Activated CD8-positive, alpha-beta memory T cell treated with anti-CD3 and anti-CD28 coated beads, Interleukin-2, amount 50 U/mL, for 24 hours (primary cell): ENCODE measurements around the gene SLC14A1.

Source experiments
- DNase-seq: peaks from one replicate; pipeline ENCODE4 v3.0.0-alpha.2; 2020; ENCODE audit errors: extremely low read depth

Gene SLC14A1

DNA sequence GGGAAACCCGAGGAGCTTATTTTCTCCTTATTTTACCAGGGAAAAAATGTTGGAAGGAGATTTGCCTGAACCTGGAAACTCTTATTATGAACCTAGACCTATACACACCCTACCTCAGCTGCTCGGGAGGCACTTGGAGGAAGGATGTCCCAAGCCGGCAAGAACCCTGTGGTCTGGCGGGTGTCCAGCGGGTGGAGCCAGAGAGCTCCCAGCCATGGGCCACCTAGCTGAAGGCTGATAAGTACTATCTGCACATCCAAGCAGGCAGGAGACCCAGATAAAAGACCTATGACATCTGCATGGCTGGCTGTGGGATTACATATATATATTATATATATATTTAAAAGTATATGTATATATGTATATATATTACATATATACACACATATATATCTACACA is 1.1 kb upstream of the SLC14A1 start:
- DNase-seq = peak; percentile 12

DNA sequence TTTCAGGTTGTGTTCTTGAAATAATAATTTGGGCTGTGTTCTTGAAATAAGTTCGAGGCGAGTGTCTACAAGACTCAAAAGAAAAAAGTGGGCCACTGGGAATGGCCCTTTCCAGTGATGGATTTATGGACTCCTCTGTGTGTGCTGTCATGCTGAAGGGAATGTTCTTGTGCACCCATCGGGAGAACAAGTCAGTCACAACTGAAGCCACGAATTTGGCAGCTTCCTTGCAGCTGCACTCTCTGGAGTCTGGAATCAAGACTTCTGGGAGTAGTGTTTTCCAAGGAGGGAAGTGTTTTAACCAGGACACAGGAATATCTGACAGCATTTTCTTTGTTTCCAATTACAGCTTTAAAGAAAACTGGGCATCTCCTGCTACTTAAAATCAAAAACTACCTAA is 620 bp downstream of the SLC14A1 start:
- DNase-seq = no peak

DNA sequence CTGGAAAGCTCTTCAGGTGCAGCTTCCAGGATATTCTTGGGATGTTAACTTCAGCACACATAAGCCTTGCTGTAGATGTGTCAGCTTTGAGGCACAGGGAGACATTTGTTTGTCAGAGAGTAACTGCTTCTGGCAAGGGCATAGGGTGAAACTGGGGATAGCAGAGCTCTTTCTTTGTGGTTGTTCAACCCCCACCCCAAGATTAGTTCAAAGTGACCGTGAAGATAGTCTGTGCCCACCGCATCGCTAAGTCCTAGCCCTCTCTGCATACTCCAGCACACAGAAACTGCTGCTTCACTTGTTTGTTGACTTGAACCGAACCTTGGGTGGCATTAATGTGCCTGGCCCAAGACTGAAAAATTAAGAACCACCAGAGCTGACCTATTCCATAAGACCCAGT is 1.4 kb downstream of the SLC14A1 start:
- no peak for DNase-seq

DNA sequence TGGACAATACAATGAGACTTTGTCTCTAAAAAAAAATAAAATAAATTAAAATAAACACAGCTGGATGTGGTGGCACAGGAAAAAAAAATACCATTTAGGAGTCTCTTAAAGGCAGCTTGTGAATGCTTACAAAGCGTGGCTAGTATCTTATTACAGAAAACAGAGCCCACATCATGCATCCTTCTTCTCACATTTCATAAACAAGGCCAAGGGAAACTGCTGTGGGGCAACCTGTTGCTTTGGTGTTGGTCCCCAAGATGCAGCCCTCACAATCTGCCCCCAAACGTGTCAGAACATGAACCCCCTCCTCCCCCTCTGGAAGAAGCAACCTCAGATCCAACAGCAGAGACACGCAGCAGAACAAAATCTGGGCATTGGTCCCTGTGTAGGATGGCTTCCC is 2.6 kb downstream of the SLC14A1 start:
- DNase-seq = no peak

DNA sequence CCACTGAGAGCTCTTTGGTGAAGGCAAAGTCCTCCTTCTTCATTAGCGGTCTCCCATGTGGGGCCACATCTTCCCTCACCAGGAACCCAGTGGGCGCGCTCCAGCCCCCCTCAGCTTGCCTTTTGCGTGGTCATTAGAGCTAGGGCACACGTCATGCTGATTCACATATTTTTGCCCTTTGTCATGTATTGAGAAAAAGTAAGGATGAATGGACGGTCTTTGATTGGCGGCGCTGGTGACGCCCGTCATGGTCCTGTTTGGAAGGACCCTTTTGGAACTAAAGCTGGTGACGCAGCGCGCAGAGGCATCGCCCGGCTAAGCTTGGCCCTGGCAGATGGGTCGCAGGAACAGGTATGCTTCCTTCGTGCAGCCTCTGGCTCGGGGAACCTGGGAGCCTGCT is 3.1 kb downstream of the SLC14A1 start:
- no peak for DNase-seq

DNA sequence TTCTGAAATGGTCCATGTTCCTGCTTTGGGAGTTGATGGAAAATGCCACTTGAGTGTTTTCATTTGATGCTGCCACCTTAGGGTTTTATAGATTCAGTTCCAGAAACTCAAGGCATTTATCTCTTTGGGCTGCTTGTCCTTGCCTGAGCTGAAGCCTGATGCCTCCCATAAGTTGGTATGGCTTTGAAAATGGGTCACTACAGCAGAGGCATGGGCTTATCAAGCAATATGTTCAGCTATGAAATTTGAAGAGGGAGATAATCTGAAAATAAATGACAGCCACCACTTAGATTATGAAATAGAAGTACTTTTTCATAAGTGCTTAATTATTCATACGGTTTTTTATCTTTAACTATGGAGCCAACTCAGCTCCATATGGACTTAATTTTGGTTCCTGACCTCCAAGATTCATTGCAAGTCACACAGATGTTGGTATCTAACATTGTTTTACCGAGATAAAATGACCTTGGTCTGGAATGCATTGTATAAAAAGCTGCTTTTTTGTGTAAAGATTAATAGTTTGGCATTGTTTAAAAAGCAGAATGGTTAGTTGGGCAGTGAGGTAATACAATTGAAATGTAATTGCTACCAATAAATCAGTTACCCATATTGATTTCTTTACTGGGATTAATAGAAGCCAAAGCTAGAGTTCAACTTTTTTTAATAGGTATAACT is 4.5 kb downstream of the SLC14A1 start:
- no peak for DNase-seq

DNA sequence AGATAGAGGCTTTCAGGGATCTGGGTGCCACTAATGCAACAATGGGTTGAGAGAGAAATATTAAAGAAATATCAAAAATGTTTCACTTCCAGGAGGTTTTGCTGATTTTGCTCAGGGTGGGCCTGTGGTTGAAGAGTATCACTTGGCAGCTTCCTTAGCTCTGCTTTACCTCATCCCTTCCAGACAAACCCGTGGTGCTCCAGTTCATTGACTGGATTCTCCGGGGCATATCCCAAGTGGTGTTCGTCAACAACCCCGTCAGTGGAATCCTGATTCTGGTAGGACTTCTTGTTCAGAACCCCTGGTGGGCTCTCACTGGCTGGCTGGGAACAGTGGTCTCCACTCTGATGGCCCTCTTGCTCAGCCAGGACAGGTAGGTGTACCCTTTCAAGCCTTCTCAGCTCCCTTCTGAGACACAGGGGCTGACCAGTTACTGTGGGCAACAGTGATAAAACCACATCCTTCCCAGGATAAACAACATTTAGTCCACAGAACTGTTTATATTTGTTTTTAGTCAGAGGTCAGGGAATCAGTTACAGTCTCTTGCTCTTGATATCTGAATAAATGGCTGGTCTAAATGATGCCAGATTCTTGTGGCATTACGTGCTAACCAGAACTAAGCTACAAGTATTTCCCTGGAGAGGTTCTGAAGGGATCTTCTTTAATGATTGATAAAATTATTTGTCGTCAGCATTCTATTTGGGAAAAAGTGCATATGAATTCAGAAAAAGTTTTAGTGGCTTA is 7.0 kb downstream of the SLC14A1 start:
- no peak for DNase-seq

DNA sequence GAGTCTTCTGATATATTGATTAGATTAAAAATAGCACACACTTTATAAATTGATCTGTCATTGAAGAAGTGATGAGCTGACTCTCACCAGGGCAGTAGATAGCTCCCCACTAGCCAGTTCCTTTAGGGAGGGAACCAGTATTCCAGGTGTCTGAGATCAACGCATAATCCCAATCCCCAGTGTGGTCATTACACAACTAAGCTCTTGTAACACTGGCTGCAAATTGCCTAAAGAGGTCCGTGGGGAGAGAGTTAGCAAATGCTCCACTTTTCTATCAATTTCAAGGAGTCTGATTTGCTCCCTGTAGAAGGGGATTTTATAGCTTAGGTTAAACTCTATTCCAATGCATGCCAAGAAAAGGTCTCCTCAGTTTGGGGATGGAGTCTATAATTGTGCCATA is 7.7 kb downstream of the SLC14A1 start:
- DNase-seq = no peak

DNA sequence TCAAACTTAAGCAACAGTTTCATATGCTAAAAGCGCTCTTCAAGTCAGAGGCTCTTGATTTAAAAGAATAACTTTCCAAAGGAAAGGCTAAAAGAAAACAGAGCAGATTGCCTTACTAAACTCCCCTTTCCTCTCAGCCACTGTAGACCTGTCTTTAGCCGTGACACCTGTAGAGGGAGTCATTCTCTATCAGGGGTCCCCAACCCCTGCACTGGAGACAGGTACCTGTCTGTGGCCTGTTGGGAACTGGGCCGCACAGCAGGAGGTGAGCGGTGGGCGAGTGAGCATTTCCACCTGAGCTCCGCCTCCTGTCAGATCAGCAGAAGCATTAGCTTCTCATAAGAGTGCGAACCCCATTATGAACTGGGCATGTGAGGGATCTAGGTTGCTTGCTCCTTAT is 9.6 kb downstream of the SLC14A1 start:
- DNase-seq = no peak

DNA sequence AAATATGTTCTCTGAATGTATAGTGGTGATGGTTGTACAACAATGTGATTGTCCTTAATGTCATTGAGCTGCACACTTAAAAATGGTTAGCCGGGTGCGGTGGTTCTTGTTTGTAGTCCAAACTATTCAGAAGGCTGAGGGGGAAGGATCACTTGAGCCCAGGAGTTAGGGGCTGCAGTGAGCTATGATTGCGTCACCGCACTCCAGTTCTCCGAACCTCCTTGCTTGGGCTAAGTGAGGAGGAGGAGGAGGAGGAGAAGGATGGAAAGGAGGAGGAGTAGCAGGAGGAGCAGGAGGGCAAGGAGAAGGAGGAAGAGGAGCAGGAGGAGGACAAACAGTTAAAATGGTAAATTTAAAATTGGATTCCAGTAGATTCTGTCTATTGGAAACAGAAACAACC is 10.5 kb downstream of the SLC14A1 start:
- DNase-seq = no peak

DNA sequence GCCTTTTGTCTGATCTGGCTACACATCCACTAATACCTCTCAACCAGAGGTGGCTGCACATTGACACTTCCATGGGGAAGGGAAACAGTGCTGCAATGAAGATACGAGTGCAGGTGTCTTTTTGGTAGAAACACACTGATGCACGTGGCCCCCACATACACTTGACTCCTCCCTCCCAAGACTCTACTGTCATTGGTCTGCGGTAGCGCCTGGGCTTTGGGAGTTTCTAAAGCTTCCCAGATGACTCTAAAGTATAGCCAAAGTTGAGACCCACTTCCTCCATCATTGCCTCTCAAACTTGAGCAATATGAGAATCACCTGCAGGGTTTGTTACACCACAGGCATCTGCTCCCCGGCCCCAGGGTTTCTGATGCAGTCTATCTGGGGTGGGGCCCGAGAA is 11.0 kb downstream of the SLC14A1 start:
- DNase-seq = no peak

DNA sequence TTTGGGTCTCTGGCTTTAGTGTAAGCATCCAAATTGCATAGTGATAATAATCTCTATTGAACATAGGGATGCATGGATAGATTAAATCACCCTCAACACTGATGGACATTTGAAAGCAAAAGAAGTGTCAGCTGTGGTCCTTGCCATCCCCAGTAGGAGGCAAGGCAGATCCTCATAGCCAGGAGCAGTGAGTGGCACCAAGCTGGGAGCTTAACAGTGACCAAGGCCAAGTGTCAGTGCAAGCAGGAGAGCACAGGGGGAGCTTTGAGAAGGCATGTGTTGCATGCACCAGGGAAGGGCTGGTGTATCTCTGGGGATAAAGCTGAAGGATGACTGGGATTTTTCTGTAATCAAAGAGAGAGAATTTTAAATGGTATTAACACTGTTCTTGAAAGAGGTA is 14.7 kb downstream of the SLC14A1 start:
- no peak for DNase-seq

DNA sequence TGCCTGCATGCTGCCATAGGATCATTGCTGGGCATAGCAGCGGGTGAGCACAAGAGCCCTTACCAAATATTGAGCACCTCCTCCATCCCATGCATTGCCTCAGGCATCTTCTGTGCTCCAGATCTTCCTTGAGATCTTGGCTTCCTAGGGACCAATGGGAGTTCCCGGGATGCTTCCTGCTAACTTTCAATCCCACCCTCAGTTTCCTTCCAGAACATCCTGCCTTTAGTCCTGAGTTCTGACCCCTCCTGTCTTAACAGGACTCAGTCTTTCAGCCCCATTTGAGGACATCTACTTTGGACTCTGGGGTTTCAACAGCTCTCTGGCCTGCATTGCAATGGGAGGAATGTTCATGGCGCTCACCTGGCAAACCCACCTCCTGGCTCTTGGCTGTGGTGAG is 15.3 kb downstream of the SLC14A1 start:
- DNase-seq = no peak

DNA sequence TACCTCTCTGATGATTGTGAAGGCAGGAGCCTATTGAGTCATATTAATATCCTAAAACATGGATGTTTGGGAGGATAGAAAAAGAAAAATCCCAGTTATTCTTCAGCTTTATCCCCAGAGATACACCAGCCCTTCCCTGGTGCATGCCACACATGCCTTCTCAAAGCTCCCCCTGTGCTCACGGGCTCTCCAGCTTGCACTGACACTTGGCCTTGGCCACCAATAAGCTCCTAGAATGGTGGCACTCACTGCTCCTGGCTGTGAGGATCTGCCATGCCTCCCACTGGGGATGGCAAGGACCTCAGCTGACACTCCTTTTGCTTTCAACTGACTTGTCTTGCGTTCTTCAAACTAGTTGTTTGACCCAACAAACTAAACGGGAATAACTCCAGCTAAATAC is 15.9 kb downstream of the SLC14A1 start:
- no peak for DNase-seq

DNA sequence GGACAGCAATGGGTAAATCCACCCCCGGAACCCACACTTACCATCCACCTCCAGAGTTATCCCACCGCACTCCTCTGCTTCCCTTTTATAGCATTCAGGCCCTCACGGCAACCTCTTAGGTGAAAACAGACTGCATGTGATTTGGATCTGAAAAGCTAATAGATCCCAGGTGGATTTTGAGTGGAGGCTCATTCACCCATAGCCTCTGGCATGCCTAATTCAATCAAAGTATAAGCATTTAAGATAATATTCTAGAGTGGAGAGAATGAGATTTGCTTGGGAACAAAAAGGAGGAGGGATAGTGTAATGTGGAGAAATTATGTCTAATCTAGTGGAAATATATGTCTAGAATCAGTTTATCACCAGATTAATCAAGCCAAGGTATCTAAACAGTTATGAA is 17.1 kb downstream of the SLC14A1 start:
- no peak for DNase-seq

DNA sequence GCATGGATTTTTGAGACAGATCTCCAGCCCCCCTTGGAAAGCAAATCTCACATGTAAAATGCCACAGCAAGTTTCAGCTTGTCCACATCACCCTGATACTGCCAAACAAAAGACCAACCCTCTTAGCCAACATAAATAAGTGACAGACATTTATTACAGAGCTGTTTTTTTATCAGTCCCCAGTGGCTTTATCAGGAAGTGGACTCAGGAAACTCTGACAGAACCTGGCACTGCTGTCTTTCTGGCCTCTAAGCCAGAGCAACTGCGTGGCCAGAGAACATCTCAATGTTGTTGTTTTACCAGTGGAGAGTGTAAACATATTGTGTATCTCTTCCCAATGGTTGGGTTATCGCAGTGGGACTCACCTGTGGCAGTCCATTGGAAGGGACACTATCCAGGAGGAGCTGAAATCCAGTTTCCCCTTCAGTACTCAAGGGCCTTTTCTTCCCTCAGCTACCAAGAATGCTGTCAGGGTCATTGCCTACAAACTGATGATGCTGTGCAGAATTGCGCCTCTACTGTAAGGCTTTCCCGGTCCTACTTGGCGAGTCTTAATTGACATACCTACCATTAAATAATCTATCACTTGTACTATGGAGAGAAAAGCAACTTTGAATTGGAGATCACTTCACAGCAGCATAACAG is 22.0 kb downstream of the SLC14A1 start:
- no peak for DNase-seq

DNA sequence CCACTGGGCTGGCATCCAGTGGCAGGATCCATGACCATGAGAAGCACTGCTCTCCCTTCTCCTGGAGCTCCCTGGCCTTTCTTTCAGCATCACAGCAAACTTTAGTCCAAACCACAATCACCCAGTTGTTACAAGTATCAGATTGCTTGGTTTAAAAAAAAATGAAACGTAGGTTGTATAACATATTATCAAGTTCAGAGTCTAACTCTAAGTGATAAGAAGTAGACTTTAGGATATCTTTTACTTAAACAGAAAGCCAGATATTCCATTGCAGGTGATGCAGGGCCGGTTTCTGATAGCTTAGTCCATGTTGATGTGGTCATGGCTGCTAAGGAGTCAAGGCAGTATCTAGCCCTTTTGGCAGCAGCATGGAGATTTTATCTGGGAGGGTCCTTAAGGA is 24.5 kb downstream of the SLC14A1 start:
- no peak for DNase-seq

DNA sequence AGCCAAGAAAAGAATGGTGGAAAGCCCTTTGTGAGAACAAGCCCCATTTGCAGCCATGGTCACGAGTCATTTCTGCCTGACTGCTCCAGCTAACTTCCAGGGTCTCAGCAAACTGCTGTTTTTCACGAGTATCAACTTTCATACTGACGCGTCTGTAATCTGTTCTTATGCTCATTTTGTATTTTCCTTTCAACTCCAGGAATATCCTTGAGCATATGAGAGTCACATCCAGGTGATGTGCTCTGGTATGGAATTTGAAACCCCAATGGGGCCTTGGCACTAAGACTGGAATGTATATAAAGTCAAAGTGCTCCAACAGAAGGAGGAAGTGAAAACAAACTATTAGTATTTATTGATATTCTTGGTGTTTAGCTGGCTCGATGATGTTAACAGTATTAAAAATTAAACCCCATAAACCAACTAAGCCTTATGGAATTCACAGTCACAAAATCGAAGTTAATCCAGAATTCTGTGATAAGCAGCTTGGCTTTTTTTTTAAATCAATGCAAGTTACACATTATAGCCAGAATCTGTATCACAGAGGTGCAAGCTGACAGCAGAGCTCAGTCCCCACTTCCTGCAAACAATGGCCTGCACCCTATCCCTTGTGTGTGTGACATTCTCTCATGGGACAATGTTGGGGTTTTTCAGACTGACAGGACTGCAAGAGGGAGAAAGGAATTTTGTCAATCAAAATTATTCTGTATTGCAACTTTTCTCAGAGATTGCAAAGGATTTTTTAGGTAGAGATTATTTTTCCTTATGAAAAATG is 26.1 kb downstream of the SLC14A1 start:
- DNase-seq = no peak

DNA sequence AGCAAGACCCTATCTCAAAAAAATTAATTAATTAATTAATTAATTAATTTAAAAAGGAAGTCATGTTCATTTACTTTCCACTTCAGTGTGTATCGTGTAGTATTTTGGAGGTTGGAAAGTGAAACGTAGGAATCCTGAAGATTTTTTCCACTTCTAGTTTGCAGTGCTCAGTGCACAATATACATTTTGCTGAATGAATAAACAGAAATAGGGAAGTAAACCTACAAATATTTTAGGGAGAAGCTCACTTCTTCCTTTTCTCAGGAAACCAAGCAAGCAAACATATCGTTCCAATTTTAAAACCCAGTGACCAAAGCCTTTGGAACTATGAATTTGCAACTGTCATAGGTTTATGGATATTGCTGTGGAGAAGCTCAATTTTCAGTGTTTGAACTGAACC is 27.8 kb downstream of the SLC14A1 start:
- no peak for DNase-seq

DNA sequence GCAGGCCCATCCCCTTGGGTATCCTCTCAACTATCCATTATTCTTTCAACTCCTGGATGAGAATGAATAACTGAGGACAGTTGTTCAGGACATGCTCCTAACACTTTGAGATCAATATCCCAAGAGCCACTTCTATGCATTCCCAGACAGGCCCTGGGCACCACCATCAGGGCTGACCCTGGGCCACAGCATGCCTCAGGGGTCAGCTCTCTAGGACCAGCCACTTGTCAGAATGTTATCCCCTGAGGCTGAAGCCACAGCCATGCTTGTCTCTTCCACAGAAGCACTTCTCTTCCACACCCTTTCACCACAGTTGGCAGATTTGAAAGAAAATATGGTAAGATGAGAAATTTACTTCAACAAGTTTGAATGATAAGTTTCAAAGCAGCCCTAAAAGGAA is 28.7 kb downstream of the SLC14A1 start:
- no peak for DNase-seq

DNA sequence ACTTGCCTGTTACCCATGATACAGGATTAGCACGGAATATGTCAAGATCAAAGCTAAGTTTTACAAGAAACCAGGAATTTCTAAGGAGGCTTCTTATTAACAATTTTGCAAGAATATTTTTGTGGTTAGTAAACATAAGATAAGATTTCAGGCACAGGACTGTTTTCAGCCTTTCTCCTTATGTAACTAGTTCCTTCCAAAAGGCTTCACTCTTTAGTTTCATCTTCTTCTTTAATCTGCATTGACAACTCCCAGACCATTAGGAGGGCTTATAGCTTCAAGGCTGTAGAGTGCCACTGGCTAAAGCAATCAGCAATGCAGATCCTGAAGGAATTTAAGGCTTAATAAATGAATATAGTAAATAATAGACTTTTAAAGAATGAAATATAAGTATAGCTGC is 29.3 kb downstream of the SLC14A1 start:
- no peak for DNase-seq

DNA sequence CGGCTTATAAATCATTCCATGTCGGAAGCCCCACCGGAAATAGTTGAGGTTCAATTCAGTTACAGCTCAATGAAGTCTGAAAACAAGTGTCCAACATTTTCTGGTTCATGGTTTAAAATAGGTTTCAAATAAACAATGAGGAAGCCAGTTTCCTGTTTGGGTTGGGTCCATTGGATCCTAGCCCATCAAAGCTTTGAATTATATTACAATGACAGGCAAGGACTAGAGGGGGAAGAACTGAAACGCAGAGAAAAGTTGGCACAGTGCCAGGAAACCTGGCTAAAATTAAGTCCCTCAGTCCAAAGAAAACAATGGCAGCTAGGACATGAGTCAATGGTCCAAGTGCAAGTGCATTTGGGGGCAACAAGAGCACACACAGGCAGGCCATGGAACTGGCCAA is 32.0 kb downstream of the SLC14A1 start:
- no peak for DNase-seq

DNA sequence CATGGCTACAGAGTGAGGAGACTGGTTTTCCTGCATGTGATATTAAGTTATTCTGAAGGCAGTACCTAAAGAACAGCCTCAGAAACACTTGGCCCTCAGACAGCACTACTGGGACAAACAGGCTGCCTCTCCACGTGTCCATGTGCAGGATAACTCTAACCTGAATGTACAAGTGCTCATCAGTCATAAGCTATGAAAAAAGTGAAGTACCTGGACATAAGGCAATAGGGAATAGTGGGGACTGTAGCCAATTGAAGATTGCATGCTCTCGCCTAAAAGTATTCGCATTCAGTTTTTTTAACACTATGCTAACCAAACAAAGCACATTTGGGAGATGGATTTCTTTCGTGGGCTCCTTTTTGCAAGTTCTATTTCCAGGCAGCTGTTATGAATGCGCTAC is 33.0 kb downstream of the SLC14A1 start:
- no peak for DNase-seq
